ENCODE measurements around the gene USP49.
A peak's percentile ranks its signal among the peaks of the same experiment; 100 is the strongest.
"Not testable (repeated sequence)": the region's sequence is repeated elsewhere in the genome, so short reads cannot be mapped to it uniquely, and the experiment has no call there.

USP49 gene

GRCh38 chr6:41895300-41896233, at the start of gene USP49:
USP49 (minus strand) TSS chr6:41895375; CDS start chr6:41806983, 88,392 bp downstream.
- DNase-seq: peak; percentile 56

GRCh38 chr6:41943456-41943855, 48.3 kb upstream of the USP49 start:
- no peak for DNase-seq

- not testable (repeated sequence) for DNase-seq
Observed at GRCh38 chr6:41942882-41943281, 47.7 kb upstream of the USP49 start.

- DNase-seq: no peak
Observed at GRCh38 chr6:41942067-41942851, 47.1 kb upstream of the USP49 start.

GRCh38 chr6:41941280-41942066, 46.3 kb upstream of the USP49 start, which contains the start of gene CCND3:
CCND3 (minus strand) TSS chr6:41941808; CDS start chr6:41941649, 159 bp downstream.
- DNase-seq: peak; percentile 77

GRCh38 chr6:41940759-41941279, 45.6 kb upstream of the USP49 start:
- no peak for DNase-seq

GRCh38 chr6:41939848-41940758, 44.9 kb upstream of the USP49 start:
- no peak for DNase-seq

GRCh38 chr6:41939176-41939847, 44.1 kb upstream of the USP49 start:
- no peak for DNase-seq

- DNase-seq: no peak
Observed at GRCh38 chr6:41938590-41939175, 43.5 kb upstream of the USP49 start.

GRCh38 chr6:41937861-41938574, 42.8 kb upstream of the USP49 start:
- no peak for DNase-seq

- DNase-seq: no peak
Observed at GRCh38 chr6:41937472-41937860, 42.3 kb upstream of the USP49 start.

GRCh38 chr6:41936073-41936837, 41.1 kb upstream of the USP49 start:
- DNase-seq: peak; percentile 56

GRCh38 chr6:41935685-41936072, 40.5 kb upstream of the USP49 start:
- DNase-seq: no peak

- no peak for DNase-seq
Observed at GRCh38 chr6:41935193-41935574, 40.0 kb upstream of the USP49 start.

- DNase-seq: no peak
Observed at GRCh38 chr6:41934278-41935192, 39.4 kb upstream of the USP49 start.

- no peak for DNase-seq
Observed at GRCh38 chr6:41932378-41932777, 37.2 kb upstream of the USP49 start.

GRCh38 chr6:41931792-41932191, 36.6 kb upstream of the USP49 start:
- DNase-seq: no peak

- DNase-seq: no peak
Observed at GRCh38 chr6:41929924-41930323, 34.7 kb upstream of the USP49 start.
